ENCODE results near the gene APOBEC2.

The APOBEC2 gene

DNA sequence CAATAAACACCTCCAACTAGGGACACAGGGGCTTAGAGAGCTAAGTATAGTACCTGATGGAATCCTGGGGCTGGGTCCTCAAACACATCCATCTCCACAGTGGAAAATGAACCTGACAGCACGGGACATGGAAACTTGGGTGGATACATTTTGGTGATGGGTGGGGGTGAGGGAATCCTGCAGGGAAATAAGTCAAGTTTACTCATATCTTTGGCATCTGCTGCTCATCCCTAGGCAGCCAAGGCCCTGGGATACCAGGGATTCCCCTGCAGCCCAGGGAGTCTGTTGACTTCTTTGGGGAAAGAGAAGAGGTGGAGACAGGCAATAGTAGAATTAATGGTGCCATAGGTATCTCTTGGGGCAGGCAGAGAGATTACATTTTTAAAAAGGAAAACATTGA is 6.6 kb downstream of the APOBEC2 start:
- Histone ChIP-seq H3K4me1 (ENCODE audit: control insufficient read depth, insufficient read depth, low read length) (no peaks in the 10 kb centered on the region), H3K9me3 (ENCODE audit: control insufficient read depth, insufficient read depth, low read length) (no peaks in the 10 kb centered on the region), H3K27ac (ENCODE audit: low read length) (no peak overlapping the region), H3K27me3 (ENCODE audit: control insufficient read depth, insufficient read depth, low read length) (no peaks in the 10 kb centered on the region), H3K4me3 (ENCODE audit: low read length) (no peak overlapping the region), H3K36me3 (ENCODE audit: control insufficient read depth, insufficient read depth, low read length) (no peaks in the 10 kb centered on the region; the same call in 1 of the 2 replicates)
- WGBS (ENCODE audit: insufficient coverage, insufficient read length): no CpG with 5 or more reads among the region's 1 CpG
- DNase-seq (ENCODE audit: low read depth, low spot score): no peak

DNA sequence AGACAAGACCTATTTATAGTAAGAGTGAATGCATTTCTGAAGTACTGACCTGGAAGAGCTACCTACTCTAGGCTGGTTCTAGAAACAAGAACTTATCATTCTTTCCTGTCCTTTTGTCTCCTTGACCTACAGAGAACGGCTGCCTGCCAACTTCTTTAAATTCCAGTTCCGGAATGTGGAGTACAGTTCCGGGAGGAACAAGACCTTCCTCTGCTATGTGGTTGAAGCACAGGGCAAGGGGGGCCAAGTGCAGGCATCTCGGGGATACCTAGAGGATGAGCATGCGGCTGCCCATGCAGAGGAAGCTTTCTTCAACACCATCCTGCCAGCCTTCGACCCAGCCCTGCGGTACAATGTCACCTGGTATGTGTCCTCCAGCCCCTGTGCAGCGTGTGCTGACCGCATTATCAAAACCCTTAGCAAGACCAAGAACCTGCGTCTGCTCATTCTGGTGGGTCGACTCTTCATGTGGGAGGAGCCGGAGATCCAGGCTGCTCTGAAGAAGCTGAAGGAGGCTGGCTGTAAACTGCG is 8.3 kb downstream of the APOBEC2 start:
- Histone ChIP-seq H3K9me3 (ENCODE audit: control insufficient read depth, insufficient read depth, low read length) (no peaks in the 10 kb centered on the region), H3K4me1 (ENCODE audit: control insufficient read depth, insufficient read depth, low read length) (no peaks in the 10 kb centered on the region), H3K36me3 (ENCODE audit: control insufficient read depth, insufficient read depth, low read length) (no peaks in the 10 kb centered on the region; the same call in 1 of the 2 replicates), H3K4me3 (ENCODE audit: low read length) (no peak overlapping the region), H3K27ac (ENCODE audit: low read length) (no peak overlapping the region), H3K27me3 (ENCODE audit: control insufficient read depth, insufficient read depth, low read length) (no peaks in the 10 kb centered on the region)
- no peak for DNase-seq (ENCODE audit: low read depth, low spot score)
- no CpG with 5 or more reads among the region's 13 CpGs for WGBS (ENCODE audit: insufficient coverage, insufficient read length)

DNA sequence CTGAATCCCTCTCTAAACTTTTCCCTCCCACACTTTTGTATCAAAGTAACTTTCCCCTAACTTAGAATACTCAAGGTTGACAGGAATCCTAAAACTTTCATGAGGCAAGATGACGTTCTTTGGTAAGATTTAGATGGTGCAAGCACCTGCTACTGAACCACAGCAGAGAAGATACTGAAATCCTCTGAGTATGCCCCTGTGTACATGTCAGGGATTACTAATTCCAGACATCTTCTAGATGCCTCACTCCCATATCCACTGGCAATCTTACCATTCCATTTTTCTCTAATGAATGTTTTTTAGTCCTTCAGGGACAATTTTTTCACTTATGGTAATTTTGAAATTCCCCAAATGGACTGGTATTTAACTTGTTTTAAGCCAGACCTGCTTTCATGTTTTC is 9.1 kb downstream of the APOBEC2 start:
- DNase-seq (ENCODE audit: low read depth, low spot score): no peak
- no peaks in the 10 kb centered on the region for H3K27me3 ChIP-seq (ENCODE audit: control insufficient read depth, insufficient read depth, low read length)
- peaks cover under 1% of the 10 kb centered on the region; the same call in 1 of the 2 replicates for H3K36me3 ChIP-seq (ENCODE audit: control insufficient read depth, insufficient read depth, low read length)
- H3K27ac ChIP-seq (ENCODE audit: low read length): no peak overlapping the region
- no peaks in the 10 kb centered on the region for H3K4me1 ChIP-seq (ENCODE audit: control insufficient read depth, insufficient read depth, low read length)
- no peaks in the 10 kb centered on the region for H3K9me3 ChIP-seq (ENCODE audit: control insufficient read depth, insufficient read depth, low read length)
- H3K4me3 ChIP-seq (ENCODE audit: low read length): no peak overlapping the region
- WGBS (ENCODE audit: insufficient coverage, insufficient read length): no CpG with 5 or more reads among the region's 1 CpG

DNA sequence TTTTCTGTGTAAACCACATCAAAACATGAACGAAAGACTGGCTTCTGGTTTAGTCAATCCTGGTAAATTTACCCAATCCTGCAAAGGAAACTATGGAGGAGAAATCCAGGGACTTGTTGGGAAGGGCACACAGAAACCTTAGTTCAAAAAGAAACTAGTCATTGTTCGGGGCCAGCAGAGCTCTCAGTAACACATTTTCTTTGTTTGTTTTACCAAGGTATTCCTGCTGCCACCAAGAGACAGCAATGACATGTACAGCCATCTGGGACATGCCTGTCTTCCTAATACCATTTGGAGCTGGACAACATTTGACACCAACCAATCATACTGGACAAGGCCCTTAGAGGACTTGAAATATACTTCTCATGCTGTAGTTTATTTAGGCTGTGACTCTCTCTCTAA is 10.9 kb downstream of the APOBEC2 start:
- H3K27me3 ChIP-seq (ENCODE audit: control insufficient read depth, insufficient read depth, low read length): no peaks in the 10 kb centered on the region
- H3K36me3 ChIP-seq (ENCODE audit: control insufficient read depth, insufficient read depth, low read length): peaks cover 2% of the 10 kb centered on the region; the same call in 1 of the 2 replicates
- no peak overlapping the region for H3K4me3 ChIP-seq (ENCODE audit: low read length)
- no CpG with 5 or more reads among the region's 2 CpGs for WGBS (ENCODE audit: insufficient coverage, insufficient read length)
- no peaks in the 10 kb centered on the region for H3K9me3 ChIP-seq (ENCODE audit: control insufficient read depth, insufficient read depth, low read length)
- no peaks in the 10 kb centered on the region for H3K4me1 ChIP-seq (ENCODE audit: control insufficient read depth, insufficient read depth, low read length)
- no peak overlapping the region for H3K27ac ChIP-seq (ENCODE audit: low read length)
- no peak for DNase-seq (ENCODE audit: low read depth, low spot score)

DNA sequence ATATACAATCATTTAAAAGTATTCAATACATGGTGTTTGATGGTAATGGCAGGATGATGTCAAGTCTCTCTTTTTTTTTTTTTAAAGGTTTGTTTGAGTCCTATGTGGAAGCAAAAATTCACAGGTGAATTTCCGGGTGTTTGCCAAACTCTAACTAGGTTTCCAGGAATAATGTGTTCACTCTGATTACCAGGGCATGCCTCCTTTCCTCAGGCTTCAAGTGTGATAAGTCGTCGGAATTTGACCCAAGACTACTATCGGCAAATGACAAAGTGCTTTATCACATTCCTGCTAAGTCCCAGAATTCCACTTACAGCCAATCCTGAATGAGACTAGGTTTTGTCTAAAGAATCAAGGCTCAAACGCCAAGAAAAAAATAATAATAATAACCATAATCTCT is 11.8 kb downstream of the APOBEC2 start:
- Histone ChIP-seq H3K27me3 (ENCODE audit: control insufficient read depth, insufficient read depth, low read length) (no peaks in the 10 kb centered on the region), H3K27ac (ENCODE audit: low read length) (no peak overlapping the region), H3K4me3 (ENCODE audit: low read length) (no peak overlapping the region), H3K36me3 (ENCODE audit: control insufficient read depth, insufficient read depth, low read length) (peaks cover 2% of the 10 kb centered on the region; the same call in 1 of the 2 replicates), H3K9me3 (ENCODE audit: control insufficient read depth, insufficient read depth, low read length) (no peaks in the 10 kb centered on the region), H3K4me1 (ENCODE audit: control insufficient read depth, insufficient read depth, low read length) (no peaks in the 10 kb centered on the region)
- WGBS (ENCODE audit: insufficient coverage, insufficient read length): no CpG with 5 or more reads among the region's 5 CpGs
- no peak for DNase-seq (ENCODE audit: low read depth, low spot score)

DNA sequence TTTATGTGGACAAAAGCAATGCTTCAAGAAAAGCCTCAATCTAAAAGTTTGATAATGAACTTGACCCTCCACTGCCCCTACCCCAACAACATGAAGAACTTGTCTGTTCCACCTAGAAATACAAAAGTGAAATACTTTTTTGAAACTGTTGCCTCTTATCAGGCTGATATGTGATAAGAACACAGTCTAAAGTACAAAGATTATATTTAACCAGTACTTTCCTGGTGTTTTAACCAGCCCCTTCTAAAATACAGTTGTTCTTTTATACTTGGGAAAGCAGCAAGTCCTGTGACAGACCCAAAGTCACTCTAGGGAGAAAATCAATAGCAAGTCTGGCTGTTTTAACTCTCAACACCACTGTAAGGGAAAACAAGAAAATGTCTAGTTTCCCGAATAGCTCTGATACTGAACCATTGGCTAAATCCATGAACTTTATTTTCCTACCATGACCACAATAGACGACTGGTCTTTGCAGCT is 12.6 kb downstream of the APOBEC2 start:
- H3K36me3 ChIP-seq (ENCODE audit: control insufficient read depth, insufficient read depth, low read length): peaks cover 2% of the 10 kb centered on the region; the same call in 1 of the 2 replicates
- H3K27me3 ChIP-seq (ENCODE audit: control insufficient read depth, insufficient read depth, low read length): no peaks in the 10 kb centered on the region
- no peaks in the 10 kb centered on the region for H3K9me3 ChIP-seq (ENCODE audit: control insufficient read depth, insufficient read depth, low read length)
- H3K4me3 ChIP-seq (ENCODE audit: low read length): no peak overlapping the region
- DNase-seq (ENCODE audit: low read depth, low spot score): no peak
- WGBS (ENCODE audit: insufficient coverage, insufficient read length): no CpG with 5 or more reads among the region's 2 CpGs
- no peak overlapping the region for H3K27ac ChIP-seq (ENCODE audit: low read length)
- H3K4me1 ChIP-seq (ENCODE audit: control insufficient read depth, insufficient read depth, low read length): no peaks in the 10 kb centered on the region

DNA sequence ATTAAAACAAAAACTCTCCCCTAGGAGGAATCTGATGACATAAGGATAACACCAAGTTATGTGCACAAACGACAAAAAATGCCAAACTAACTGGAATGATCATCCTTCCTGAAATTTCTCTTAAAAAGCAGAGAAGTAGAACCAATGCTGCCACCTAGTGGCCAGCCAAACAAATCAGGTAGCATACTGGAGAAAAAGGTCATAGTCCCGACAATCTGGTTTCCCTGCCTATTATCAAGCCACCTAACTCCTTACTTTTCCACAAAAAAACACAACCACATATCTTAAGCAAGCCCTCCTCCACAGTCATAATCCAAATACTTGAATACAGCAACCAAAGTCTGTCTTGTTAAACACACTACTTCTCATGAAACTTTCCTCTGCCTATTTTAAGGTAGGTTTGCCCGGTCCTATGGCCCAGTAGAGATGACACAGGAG is 13.9 kb downstream of the APOBEC2 start:
- Histone ChIP-seq H3K27ac (ENCODE audit: low read length) (no peak overlapping the region), H3K9me3 (ENCODE audit: control insufficient read depth, insufficient read depth, low read length) (no peaks in the 10 kb centered on the region), H3K36me3 (ENCODE audit: control insufficient read depth, insufficient read depth, low read length) (peaks cover 2% of the 10 kb centered on the region; the same call in 1 of the 2 replicates), H3K27me3 (ENCODE audit: control insufficient read depth, insufficient read depth, low read length) (no peaks in the 10 kb centered on the region), H3K4me1 (ENCODE audit: control insufficient read depth, insufficient read depth, low read length) (no peaks in the 10 kb centered on the region), H3K4me3 (ENCODE audit: low read length) (no peak overlapping the region)
- no CpG with 5 or more reads among the region's 3 CpGs for WGBS (ENCODE audit: insufficient coverage, insufficient read length)
- DNase-seq (ENCODE audit: low read depth, low spot score): no peak

DNA sequence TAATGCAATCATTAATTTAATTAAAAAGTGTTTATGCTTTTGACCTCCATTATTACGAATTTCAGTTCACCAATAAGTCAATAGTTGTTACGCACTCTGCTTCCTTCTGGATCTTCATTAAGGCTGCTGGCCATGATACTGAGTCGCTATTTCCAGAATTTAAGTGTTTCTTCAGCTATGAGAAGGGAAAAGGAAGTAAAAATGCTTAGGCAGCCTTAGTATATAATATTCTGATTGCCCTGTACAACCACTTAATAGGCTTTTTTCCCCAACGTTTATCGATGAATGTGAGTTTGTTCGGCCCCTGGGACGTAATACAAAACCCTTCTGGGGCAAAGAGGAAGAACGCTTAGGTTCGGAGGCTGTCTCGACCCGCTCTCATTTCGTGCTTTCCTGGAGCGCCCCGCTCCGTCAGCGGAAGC is 18.5 kb downstream of the APOBEC2 start:
- Histone ChIP-seq H3K27ac (ENCODE audit: low read length) (peak overlapping the region; percentile 74), H3K4me3 (ENCODE audit: low read length) (peak overlapping the region; percentile 53; the same call in 1 of the 2 replicates), H3K27me3 (ENCODE audit: control insufficient read depth, insufficient read depth, low read length) (no peaks in the 10 kb centered on the region), H3K9me3 (ENCODE audit: control insufficient read depth, insufficient read depth, low read length) (no peaks in the 10 kb centered on the region), H3K36me3 (ENCODE audit: control insufficient read depth, insufficient read depth, low read length) (peaks cover 2% of the 10 kb centered on the region; the same call in 1 of the 2 replicates), H3K4me1 (ENCODE audit: control insufficient read depth, insufficient read depth, low read length) (no peaks in the 10 kb centered on the region)
- WGBS (ENCODE audit: insufficient coverage, insufficient read length): no CpG with 5 or more reads among the region's 16 CpGs
- no peak for DNase-seq (ENCODE audit: low read depth, low spot score)

DNA sequence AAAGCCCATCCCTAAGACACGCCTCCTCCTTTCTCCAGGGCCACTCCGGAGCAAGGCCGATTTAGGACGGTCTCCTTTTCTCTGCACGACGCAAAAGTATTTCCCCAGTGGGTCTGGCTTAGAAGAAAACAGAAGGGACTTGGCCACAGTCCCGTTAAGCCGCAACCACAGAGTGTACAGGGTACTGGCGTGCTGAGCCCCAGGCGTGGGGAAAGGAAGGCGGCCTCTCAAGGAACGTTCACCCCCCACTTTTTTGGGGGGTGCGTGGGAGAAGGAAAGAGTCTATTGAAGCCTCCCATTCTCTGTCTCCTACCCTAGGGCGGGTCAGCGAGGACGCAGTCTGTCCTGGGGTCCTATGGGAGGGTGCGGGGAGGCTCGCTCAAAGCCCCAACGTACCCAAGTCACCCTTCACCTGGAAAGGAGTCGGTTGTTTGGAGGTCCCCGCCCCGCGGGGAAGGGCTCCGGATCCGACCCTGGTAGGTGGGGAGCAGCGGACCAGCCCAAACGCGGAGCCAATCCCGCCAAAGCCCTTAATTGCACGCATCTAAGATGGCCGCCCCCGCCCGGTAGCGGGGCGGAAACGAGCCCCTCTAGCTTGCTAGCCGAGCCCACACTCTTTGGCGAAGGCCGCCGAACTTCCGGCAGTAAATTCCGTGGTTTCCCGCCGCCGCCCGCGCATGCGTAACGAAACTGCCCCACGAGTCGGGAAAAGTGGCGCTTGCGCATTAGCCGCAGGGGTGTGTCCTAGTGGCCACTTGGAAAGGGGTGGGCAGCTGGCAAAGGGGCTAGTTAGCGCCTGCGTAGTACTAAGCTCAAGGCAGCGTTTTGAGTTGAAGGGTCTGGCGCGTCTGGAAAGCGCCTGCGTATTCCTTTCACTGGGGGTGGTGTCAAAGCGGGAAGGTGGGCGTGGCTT is 19.2 kb downstream of the APOBEC2 start, which contains the start of gene OARD1:
TSS of gene OARD1 (minus strand) at position 434 of the 913 bp plus-strand sequence. CDS start 722 bp downstream, outside the sequence.
- peak within 1 kb of the TSS; percentile 74 for H3K27ac ChIP-seq (ENCODE audit: low read length)
- WGBS (ENCODE audit: insufficient coverage, insufficient read length): no CpG with 5 or more reads among the region's 63 CpGs
- no peaks in the 10 kb centered on the region for H3K4me1 ChIP-seq (ENCODE audit: control insufficient read depth, insufficient read depth, low read length)
- no peaks in the 10 kb centered on the region for H3K27me3 ChIP-seq (ENCODE audit: control insufficient read depth, insufficient read depth, low read length)
- peaks cover under 1% of the 10 kb centered on the region; the same call in 1 of the 2 replicates for H3K36me3 ChIP-seq (ENCODE audit: control insufficient read depth, insufficient read depth, low read length)
- no peaks in the 10 kb centered on the region for H3K9me3 ChIP-seq (ENCODE audit: control insufficient read depth, insufficient read depth, low read length)
- peak; percentile 91 for DNase-seq (ENCODE audit: low read depth, low spot score)
- H3K4me3 ChIP-seq (ENCODE audit: low read length): peak within 1 kb of the TSS; percentile 53

DNA sequence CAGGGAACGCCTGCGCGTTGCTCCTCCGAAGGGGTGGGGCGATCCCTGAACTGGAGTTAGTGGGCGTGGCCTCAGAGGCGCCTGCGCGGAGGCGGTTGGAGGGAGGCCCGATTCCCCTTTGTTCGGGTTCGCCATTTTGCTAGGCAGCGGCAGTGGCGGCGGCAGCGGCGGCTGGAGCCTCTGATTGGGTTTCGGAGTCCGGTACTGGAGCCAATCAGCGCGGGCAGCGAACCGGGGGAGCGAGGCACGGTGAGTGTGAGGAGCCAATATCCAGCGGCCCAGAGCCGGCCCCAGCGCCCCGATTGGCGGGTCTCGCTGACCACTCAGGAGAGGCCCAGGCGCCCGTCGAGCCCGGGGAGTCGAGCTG is 19.8 kb downstream of the APOBEC2 start, which contains the start of gene NFYA:
TSS of gene NFYA (plus strand) at position 139 of the 367 bp plus-strand sequence. CDS start 6,116 bp downstream, outside the sequence.
- H3K27me3 ChIP-seq (ENCODE audit: control insufficient read depth, insufficient read depth, low read length): no peaks in the 10 kb centered on the region
- no peaks in the 10 kb centered on the region for H3K9me3 ChIP-seq (ENCODE audit: control insufficient read depth, insufficient read depth, low read length)
- no peaks in the 10 kb centered on the region for H3K4me1 ChIP-seq (ENCODE audit: control insufficient read depth, insufficient read depth, low read length)
- DNase-seq (ENCODE audit: low read depth, low spot score): no peak
- peak within 1 kb of the TSS; percentile 53 for H3K4me3 ChIP-seq (ENCODE audit: low read length)
- WGBS (ENCODE audit: insufficient coverage, insufficient read length): no CpG with 5 or more reads among the region's 37 CpGs
- H3K27ac ChIP-seq (ENCODE audit: low read length): peak within 1 kb of the TSS; percentile 74
- H3K36me3 ChIP-seq (ENCODE audit: control insufficient read depth, insufficient read depth, low read length): no peaks in the 10 kb centered on the region; the same call in 1 of the 2 replicates
